Stimulated activated CD4-positive, alpha-beta T cell treated with anti-CD3 and anti-CD28 coated beads, Interleukin-4, amount 100 ng/mL, for 1 hour (primary cell): ENCODE measurements around the gene KL.

Source experiments
- DNase-seq: peaks from one replicate; pipeline ENCODE4 v3.0.0-alpha.2; 2020

Gene KL

DNA sequence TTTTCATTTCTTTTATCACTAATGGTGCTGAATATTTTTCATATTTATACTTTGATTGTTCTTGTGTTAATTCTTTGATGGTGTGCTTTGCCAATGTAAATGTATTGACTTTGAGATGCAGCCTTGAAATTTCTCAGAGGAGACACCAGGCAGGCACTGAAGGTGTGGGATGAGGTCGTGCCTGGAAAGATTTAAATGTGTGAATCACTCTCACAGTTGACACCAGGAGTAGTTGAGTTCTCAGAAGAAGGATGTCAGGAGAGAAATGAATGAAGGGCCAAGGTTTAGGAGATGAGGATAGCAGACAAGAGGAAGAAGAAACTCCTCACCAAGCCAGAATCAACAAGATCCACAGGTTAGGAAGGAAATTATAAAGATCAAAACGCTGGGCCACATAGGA is 10.1 kb upstream of the KL start:
- no peak for DNase-seq

DNA sequence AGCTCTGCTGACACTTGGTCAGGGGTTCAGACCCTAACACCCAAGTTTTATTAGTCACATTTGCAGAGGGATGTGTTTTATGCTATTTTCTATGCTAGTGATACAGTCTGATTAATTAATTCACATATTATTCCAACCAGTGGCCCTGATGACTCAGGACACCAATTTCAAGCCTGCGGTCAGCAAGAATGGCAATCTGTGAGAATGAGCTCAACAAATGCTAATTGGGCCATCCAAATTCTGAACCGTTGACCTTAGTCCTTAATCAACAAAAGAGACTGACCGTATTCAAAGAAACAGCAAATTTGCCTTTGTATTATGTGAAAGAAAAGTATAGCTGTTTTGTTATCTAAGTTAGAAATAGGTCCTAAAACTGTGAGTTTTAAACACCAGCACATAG is 9.6 kb upstream of the KL start:
- no peak for DNase-seq

DNA sequence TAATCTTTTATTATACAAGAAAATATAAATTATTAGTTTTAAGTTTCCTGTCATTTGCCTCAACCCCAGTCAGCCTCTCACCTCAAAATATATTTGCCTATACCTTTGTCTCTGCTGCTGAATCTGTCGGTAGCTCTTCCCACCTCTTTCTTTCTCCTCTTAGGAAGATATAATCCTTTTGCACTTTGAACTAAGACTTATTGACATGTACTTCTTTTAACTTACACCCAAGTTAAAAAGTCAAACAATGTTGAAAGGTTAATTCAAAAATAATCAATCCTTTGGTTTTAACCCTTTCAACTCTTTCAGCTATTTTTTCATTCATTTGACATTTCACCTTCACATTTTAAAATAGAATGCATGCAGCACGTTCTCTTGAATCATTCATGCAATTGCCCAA is 9.0 kb upstream of the KL start:
- DNase-seq, result no peak

DNA sequence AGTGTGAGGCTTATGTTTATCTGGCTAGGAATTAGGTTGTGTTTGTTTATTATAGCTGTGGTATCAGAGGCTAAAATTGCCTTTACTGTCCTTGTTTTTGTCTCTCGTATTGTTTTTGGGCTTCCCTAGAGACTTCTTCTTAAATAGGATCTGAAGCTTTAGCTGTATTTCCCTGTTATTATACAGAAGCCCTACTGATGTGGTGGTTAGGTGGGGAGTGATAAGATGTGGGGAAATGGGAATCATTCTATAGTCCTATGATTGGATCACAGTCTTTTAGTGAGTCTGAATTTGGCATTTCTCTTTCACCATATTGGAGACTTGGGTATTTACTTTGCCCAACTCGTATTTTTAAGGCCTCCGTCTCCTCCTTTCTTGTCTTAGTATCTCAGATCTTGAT is 8.3 kb upstream of the KL start:
- no peak for DNase-seq

DNA sequence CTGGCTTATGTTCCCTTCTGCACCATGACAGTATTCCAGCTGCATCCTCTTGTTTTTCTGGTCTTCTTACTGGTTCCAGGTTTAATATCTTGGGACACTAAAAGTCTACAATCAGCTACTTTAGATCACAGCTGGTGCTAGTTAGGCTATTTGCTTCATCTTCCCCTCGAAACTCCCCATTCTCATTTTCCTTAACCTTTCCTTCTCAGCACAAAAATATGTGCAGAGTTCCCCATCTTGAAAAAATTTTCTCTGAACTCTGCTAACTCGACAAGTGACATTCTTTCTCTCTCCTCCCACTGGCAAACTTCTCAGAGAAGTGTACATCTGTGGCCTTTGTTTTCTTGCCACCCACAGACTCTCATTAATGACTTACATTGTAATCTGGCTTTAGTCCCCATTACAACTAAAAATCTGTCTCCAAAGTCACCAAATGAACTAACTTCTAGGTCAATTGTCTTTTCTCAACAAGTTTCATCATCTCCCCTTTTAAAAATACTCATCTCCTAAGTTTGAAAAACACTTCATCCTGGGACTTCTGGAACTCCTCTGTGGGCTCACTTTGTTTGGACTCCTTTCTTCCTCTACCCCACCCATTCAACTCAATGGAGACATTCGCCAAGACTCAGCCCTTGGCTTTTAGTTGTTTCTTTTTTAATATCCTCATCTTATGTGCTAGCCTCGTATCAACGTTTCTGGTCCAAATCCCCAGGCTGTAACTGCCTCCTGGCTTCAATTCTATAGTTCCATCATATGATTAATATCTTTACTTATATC is 7.1 kb upstream of the KL start:
- DNase-seq, result no peak

DNA sequence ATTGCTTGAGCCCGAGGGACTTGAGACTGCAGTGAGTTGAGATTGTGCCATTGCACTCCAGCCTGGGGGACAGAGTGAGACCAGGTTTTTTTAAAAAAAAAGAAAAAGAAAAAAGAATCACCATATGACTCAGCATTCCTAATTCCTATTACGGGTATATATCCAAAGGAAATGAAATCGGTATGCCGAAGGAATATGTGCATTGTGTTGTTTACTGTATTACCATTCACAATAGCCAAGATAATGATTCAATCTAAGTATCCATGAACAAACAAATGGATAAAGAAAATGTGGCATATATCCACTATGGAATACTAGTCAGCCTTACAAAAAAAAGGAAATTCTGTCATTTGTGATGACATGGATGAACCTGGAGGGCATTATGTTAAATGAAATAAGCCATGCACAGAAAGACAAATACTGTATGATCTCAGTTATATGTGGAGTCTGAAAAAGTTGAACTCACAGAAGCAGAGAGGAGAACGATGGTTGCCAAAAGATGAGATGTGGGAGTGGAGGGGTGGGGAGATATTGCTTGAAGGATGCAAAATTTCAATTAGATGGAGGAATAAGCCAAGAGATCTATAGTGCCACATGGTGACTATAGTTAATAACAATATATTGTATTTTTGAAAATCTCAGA is 4.3 kb upstream of the KL start:
- DNase-seq, result no peak

DNA sequence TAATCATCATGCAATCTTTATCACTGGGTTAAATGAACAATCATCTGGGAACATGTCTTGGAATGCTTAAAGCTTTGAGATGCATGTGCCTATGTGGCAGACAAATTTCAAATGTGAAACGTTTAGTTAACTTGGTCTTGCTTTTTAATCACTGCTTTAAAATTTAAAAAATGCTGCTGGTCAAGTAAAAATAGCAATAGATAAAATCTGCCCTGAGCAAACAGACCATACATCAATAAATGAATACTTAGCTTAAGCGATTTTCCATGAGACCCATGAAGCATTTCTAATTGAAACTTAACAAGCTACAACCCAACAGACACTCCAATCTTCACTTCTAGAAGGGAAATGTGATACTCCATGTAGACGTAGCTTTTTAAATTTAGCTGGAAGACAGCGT is 1.9 kb upstream of the KL start:
- no peak for DNase-seq

DNA sequence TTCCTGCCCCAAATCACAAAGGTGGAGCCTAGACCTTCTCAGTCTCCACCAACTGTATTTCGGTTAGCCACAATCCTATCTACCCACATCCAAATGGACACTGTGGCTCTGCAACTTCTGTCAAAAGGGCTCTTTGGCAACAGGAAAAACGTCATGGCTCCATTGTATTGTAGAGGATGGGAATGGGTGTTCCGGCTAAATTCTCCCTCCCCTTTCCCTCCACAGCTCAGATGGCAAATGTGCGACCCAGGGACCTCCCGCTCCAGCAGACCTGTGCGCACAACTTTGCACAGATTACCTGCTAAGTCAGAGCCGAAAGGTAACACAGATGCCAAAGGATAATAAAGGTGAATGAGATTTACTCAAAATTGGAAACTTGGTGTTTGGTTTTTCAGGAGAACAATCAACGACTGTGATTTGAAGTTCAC is 968 bp upstream of the KL start:
- no peak for DNase-seq

DNA sequence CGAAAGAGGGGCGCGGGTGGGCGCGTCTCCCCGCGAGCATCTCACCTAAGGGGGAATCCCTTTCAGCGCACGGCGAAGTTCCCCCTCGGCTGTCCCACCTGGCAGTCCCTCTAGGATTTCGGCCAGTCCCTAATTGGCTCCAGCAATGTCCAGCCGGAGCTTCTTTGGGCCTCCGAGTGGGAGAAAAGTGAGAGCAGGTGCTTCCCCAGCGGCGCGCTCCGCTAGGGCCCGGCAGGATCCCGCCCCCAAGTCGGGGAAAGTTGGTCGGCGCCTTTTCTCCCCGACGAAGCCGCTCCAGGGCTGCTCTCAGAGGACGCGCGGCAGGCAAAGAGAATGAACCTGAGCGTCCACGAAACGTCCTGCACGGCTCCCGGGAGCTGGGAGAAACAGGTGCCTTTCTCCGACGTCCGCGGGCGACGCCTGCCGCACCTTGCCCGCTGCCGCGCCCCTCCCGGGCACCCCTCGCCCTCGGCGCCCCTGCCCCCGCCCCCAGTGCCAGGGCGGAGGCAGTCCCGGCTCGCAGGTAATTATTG is 366 bp upstream of the KL start:
- DNase-seq, result peak; percentile 8

DNA sequence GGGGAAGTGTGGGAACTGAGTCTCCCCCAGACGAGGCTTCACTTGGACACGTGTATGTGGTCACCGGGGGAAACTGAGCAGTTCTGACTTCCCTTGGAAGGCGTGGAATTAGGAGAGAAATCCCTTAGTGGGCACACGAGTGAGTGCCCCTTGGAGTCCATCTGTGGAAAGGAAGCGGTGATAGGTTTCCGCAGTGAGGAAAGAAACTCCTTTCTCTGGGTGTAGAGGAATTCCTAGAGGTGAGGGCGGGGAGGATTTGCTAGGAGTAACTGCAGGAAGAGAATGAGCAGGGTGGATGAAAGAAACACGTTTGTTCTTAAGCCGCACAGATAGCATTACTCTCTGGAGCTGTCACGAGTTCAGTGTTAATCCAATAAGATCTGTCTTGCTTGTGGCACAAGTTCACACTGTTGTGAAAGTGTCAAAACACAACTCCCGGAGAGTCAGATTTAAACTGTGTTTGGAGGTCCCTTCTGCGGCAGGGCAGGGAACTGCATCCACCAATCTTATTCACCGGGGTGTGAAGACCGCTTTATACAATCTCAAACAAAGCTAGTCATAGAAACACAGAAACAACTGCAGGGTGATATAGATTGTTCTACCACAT is 1.2 kb downstream of the KL start:
- DNase-seq, result peak; percentile 24

DNA sequence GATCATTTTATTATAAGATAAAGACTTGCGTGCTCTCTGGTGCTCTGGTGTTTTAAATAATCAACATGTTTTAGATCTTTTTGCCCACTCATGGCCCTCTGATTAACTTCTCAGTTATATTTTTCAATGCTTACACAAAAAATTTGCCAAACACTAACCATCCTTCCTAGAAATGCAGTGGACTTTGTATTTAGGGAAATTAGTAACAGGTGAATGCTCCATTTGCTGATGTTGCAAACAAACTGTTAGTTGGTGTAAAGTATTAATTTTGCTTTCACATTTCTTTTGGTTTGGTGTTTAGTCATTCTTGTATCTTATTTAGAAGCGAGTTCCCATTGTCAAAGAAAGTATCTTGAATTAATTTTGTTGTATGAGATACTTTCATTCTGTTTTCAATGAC is 2.7 kb downstream of the KL start:
- no peak for DNase-seq

DNA sequence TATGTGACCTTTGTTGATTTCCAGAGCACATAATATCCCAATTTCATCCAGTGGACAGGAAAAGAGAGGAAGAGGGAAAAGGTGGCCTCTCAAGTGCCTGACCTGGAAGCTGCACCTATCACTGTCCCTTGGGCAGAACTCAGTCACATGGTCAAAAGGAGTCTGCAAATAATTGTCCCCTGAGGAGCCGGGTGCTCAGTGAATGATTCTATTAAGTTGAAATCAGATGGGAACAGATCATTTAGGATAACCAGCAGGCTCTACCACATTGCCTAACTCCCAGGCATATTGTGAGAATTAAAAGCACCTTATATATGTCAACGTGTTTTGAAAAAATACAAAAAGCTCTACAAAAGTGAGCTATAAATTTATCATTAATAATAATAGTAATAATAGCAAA is 6.8 kb downstream of the KL start:
- no peak for DNase-seq

DNA sequence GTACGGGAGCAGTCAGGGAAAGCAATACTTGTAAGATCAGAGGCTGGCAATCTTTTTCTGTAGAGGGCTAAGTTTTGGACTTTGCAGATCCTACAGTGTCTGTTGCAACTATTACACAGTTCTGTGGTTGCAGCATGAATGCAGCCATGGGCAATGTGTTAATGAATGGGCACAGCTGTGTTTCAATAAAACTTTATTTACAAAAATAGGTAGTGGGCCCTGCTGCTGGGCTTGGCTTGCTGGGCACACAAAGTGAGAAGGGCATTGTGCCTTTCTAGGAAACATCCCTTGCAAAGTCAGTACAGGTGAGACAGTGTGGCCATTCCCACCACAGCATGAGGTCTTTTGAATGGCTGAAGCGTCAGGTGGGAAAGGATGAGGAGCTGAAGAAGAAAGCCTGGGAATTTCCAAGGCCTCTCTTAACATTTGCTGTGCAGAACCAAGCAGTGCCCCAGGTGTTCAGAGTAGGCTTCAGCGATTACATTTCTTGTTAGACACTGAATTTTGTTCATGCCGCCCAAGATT is 9.1 kb downstream of the KL start:
- DNase-seq, result no peak

DNA sequence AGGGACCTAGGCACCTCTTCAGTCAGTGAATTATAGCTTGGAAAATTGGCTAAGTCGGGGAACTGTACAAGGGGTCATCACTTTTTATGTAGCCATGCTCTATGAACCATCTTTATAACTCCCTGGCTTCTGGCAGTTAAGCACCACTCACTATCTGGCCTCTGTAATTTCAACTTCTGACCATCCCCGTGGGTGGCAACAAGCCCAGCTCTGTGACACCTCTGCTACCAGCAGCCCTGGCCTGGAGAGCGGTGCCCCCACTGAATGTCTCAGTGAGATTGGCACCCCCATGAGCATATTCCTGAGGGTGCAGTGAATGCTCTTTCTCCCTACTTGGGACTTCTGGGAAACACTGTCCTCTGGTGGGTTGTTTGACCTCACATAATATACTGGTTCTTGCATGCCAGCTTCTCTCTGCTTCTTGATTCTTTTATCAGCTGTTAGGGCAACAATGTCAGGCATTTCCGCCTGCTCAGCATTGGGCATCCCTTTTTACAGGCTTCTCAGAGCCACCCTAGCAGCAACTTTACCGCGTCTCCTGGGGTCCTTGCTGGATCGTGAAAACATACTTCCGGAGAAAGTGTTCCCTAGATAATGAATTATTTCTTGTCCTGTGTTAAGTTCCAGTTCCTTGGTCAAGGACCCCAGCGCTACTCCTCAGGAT is 10.4 kb downstream of the KL start:
- no peak for DNase-seq

DNA sequence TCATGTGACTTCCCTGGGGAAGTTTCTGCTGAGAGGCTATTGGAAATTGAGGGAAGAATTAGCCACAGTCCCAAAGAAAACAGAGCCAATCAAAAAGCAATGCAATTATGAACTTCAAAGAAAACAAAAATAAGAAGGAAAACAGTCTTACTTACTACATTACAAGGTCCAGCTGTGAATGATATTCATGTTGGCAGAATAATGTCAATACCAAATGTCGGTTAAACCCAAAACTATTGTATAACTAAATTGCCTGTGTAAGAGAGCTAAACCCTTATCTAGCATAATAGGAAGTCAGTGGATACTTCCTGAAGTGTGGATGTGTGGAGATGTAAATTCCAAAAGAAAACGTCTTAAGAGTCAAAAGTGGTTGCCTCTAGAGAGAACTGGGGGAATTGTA is 12.4 kb downstream of the KL start:
- no peak for DNase-seq

DNA sequence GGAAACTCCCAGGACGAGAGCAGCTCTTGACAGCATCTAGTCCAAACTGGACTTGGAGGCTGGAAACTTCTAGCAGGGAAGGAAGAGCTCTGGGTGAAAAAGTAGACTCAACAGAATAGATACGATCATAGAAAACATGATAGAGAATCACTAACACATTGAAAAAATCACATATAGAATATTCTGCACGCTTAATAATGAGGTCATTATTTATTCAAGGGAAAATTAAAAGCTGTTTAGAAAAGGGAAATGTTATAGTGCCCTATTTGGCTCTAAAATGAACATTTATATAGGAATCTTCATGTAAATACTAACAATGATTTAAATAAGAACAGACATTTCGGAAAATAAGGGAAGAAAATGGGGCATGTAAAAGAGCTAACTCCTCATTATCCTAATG is 15.1 kb downstream of the KL start:
- no peak for DNase-seq

DNA sequence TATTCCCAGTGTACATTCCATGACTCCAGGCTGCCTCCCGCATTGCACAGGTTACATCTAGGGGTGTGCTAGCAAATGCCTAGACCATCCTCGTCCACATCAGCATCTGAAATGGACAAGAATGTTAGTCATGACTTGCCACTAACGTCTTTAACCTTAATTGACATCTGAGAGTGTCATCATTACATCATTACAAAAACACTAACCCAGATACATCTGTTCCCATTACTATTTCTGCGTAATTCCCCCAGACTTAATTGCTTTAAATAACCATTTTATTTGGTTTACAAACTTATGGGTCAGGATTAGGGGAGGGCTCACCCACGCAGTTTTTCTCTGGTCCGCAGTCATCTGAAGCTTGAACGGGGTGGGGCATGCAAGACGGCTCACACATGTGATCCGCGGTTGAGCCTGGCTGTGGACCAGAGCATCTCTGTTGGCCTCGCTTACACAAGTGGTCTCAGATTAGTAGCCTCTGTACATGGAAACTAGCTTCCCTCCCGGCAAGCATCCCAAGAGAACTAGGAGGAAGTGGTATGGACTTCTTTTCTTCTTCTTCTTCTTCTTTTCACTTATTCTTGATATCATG is 15.9 kb downstream of the KL start:
- DNase-seq, result no peak

DNA sequence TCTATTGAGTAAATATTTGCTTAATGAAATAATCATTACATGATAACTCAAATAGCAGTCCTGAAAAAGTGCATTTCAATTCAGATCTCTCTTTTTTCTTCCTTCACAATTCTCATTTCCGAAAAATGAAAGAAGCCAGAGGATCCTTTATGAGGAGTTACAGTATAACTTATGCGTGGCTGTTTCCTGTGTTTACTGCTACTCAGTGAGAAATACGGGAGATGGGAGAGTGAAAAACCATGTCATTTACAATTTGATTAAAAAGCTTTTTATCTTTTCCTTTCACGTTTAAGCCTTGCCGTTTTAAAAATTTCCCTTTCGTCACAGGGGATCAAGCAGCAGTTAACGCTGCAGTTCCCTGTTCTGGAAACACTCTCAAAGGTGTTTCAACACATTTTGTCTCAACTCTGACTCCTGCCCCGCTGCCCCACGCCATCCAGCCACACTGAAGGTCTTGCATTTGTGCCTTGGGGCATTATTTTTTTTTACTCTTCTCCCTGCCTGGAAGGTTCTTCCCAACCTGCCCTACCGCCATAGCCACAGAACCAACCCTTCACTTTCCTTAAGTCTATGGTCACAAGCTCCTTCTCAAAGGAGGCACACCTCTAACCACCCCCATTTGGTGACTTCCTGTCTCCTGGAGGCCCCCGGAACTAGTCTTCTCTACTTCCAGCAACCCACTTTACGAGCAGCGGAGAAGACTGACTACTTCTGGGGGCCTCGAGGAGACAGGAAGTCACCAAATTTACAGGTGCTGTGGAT is 17.0 kb downstream of the KL start:
- peak; percentile 10 for DNase-seq

DNA sequence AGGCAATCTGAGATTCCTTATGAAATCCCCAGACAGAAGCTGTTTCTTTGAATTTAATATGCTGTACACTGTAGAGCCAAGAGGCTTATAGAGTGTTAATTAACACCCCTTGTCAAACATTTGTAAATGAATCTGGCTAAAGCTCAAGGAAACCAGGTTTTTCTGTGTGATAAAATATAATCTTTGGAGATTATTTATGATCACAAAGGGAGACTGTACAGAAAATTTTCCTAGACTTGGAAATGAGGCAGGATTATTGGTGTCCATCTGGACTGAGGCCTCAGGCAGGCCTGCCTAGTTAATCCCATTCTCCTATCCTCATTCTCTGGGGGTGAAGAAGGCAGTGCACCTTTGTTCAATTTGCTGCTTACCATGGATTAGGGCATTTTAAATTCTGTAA is 17.8 kb downstream of the KL start:
- DNase-seq, result no peak

DNA sequence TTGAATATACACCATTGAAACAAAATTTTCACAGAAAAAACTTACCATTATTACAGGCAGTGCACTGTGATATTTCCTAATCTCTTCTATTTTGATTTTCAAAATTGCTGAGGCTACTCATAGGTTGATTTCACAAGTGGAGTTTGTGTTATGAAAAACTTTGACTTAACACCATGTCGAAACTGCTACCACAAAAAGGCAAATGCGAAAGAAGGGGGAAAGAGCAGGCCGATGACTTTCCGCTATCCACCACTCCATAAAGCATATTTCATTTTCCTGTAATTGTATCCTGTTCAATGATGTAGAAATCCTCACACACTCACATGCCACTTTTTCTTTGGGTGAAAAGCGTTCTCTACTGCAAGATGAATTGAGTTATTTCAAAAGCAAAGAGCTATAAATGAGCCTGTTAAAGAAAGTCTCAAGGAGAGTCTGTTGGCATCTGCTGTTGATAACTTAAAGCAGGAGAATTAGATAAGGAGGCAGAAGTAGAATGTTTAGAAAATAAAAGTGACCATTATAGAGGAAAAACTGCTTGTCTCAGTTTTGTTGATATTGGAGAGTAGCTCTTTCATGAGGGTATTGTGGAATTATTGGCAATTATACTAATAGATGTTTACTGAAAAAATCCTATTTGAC is 18.8 kb downstream of the KL start:
- DNase-seq, result no peak

DNA sequence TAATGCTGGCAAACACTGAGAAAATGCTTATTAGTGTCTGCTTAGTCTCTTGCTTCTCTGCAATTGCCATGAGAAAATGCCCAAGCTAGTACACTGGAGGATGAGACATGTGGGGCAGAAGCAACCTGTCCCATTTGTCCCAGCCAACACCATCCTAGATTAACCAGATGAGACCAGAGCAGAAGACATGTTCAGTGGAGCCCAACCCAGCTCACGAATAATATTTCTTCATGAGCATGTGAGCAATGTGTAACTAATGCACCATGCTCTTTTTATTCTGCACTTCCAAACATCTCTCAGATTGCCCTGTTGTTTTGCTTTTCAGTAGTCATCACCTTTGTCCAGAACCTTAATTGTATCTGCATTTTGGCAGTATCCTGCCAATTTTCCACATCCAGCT is 21.4 kb downstream of the KL start:
- no peak for DNase-seq

DNA sequence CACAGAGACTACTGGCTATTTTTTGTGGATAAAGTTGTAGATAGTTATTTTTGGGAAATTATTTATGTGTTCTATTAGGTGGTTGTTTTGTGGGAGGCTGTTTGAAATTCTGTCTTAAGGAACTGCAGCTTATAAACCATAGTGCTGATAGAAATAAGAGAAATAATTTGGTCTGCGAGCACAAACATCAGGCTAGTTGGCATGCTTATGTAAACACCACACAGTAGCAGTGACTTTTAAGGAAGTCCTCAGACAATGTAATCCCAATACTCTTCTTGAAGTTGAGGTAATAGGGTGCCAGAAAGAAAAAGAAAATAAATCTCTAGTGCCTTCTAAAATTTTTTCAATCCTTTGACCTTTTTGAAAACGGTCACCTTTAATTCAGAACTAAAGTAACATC is 23.9 kb downstream of the KL start:
- DNase-seq, result no peak
